ENCODE measurements around the gene MYLK. TPM values are rescaled to one million over a fixed set of nuclear protein-coding genes. Genes with fewer than 3 reads are reported as not detected.

Gene MYLK
- total RNA-seq, 2 experiments from 2014 or later: 0.17 TPM; not detected in 1

DNA sequence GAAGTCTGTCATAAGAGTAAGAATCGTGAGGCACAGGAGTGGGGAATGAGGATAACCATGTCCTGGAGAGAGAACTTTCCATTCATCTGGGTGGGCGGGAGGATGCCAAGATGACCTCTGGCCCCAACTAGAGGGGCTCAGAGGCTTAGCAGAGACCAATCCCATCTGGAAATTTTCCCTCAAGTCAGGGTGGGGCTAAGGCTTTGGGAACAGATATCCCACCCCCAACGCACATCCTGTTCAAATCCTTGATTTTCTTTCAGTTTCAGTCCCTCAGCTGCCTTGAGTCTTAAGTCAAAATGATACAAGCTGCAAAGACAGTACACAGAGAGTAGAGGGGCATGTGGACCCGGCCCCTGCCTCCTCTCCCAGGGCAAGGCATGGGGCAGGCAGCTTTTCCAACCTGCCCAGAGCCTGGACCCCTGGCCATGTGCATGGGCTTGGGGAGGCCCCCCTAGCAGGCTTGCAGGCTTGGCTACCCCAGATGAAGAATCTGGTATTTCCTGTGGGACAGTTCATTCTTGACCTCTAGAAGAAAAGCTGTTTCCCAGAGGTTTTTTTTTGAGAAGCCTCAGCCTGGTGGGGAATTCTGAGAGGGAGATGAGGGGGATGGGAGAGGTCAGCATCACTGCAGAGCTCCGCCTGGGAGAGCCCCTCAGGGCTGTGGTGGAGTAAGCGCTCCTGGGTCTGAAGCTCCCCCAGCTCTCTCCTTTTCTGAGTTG, 189.6 kb downstream of the MYLK start:
- intact Hi-C loops (cut with micrococcal nuclease): no loop called here
- CTCF ChIA-PET: no interaction called here
- no peaks in the 10 kb centered on the region for H3K9me3 Mint-ChIP-seq
- H3K4me3 Mint-ChIP-seq: no peak overlapping the region
- POLR2A ChIA-PET: interaction anchor here (0.6 kb wide), 1 partner anchor 41 kb away, joined by 3 read pairs; no protein-coding TSS in a partner anchor
- DNase-seq: no peak
- H3K27me3 Mint-ChIP-seq: no peaks in the 10 kb centered on the region
- H3K4me1 Mint-ChIP-seq (ENCODE audit: low read depth): no peaks in the 10 kb centered on the region
- H3K36me3 Mint-ChIP-seq: no peaks in the 10 kb centered on the region
- no peak overlapping the region for H3K27ac Mint-ChIP-seq

DNA sequence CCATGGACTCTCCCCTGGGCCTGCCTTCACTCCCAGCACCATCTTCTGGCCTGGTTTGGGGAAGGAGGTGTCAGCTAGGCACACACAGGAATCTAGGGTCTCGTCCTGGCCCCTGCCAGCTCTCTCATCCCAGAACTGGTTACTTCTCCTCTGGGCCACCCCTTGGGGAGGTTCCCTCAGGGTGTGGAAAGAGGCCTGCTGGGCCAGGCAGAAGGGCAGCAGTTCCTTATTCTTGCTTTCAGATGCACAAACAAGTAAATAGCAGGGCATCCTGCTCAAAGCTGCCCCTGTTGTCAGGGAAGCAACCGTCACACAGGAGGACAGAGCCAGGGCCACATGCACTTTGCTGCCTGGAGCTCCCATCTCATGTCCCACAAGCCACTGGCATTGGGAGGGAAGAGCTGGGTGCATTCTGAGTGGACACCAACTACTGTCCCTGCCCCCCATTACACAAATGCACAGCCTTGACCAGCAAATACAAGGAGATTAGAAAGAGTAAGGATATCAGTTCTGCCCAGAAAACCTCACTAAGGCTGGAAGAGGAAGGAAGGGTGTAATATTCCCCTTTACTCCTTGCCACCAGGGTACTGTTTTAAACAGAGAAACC, 190.4 kb downstream of the MYLK start:
- DNase-seq: no peak
- H3K9me3 Mint-ChIP-seq: no peaks in the 10 kb centered on the region
- POLR2A ChIA-PET: no interaction called here
- no peak overlapping the region for H3K4me3 Mint-ChIP-seq
- intact Hi-C loops (cut with micrococcal nuclease): no loop called here
- H3K36me3 Mint-ChIP-seq: no peaks in the 10 kb centered on the region
- H3K27ac Mint-ChIP-seq: no peak overlapping the region
- CTCF ChIA-PET: no interaction called here
- H3K27me3 Mint-ChIP-seq: no peaks in the 10 kb centered on the region
- no peaks in the 10 kb centered on the region for H3K4me1 Mint-ChIP-seq (ENCODE audit: low read depth)

DNA sequence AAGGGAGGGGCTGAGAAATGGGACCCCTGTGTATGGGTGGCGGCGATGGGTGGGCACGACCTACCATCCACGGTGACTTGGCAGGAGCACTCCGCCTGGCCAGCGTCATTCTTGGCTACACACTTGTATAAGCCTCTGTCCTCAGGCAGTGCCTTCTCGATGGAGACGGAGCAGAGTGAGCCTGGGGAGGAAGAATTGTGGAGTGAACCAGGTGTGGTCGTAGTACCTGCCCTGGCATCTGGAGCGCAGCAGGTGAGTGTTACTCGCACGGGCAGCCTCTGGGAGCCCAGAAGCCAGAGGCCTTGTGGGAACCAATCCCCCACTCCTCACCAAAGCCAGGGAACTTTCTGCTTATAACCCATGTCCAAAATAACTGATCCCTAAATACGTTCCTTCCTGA, 191.5 kb downstream of the MYLK start:
- H3K9me3 Mint-ChIP-seq: no peaks in the 10 kb centered on the region
- H3K36me3 Mint-ChIP-seq: no peaks in the 10 kb centered on the region
- POLR2A ChIA-PET: no interaction called here
- no peak overlapping the region for H3K4me3 Mint-ChIP-seq
- no peak overlapping the region for H3K27ac Mint-ChIP-seq
- intact Hi-C loops (cut with micrococcal nuclease): no loop called here
- H3K27me3 Mint-ChIP-seq: no peaks in the 10 kb centered on the region
- H3K4me1 Mint-ChIP-seq (ENCODE audit: low read depth): no peaks in the 10 kb centered on the region
- CTCF ChIA-PET: interaction anchor here (0.6 kb wide), 1 partner anchor 1030 kb away, joined by 3 read pairs; no protein-coding TSS in a partner anchor
- no peak for DNase-seq

DNA sequence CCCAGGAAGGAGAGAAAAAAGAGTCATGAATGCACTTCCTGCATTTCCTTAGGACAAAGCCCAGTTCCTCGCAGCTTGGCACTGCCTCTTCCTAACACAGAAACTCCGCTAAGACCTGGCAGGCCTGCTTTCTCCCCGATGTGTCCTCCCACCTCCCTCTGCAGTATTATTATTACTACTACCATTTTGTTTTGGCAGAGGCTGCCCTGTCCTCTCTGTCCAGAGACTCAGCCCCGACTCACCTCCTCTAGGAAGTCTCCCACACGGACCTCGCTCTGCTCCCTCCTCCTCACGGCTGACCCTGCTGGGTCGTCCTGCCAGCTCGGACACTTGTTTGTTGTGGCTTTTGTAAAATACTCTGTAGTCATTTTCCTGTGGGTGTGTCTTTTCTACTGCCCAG, 192.1 kb downstream of the MYLK start:
- no peak overlapping the region for H3K4me3 Mint-ChIP-seq
- H3K36me3 Mint-ChIP-seq: no peaks in the 10 kb centered on the region
- no peaks in the 10 kb centered on the region for H3K9me3 Mint-ChIP-seq
- no peaks in the 10 kb centered on the region for H3K4me1 Mint-ChIP-seq (ENCODE audit: low read depth)
- no peak for DNase-seq
- intact Hi-C loops (cut with micrococcal nuclease): no loop called here
- H3K27ac Mint-ChIP-seq: no peak overlapping the region
- ChIA-PET POLR2A (no interaction called here), CTCF (interaction anchor here (0.6 to 0.7 kb wide), 2 partner anchors 50 to 1030 kb away, joined by 3 read pairs; no protein-coding TSS in a partner anchor)
- H3K27me3 Mint-ChIP-seq: no peaks in the 10 kb centered on the region

DNA sequence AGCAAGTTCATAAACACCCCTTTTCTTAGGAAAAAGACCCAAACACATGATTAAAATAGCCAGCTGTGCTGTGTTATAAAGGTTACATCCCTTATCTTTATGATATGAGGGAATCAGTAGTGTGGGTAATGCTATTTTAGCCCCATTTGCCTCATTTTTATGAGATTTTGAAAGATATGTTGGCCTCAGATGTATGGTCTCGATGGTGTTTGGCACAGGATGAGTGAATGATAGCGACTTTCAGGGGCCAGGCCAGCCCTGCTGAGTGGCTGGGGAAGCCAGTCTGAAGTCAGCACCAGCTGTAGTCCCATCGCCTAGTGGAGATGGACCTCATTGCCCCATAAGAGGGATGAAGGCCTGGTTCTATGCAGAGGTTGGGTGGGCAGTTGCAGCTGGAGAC, 194.3 kb downstream of the MYLK start:
- intact Hi-C loops (cut with micrococcal nuclease): no loop called here
- Mint-ChIP-seq H3K4me3 (no peak overlapping the region), H3K4me1 (ENCODE audit: low read depth) (no peaks in the 10 kb centered on the region), H3K27me3 (no peaks in the 10 kb centered on the region), H3K9me3 (no peaks in the 10 kb centered on the region), H3K36me3 (no peaks in the 10 kb centered on the region), H3K27ac (no peak overlapping the region)
- no peak for DNase-seq
- ChIA-PET CTCF (no interaction called here), POLR2A (no interaction called here)

DNA sequence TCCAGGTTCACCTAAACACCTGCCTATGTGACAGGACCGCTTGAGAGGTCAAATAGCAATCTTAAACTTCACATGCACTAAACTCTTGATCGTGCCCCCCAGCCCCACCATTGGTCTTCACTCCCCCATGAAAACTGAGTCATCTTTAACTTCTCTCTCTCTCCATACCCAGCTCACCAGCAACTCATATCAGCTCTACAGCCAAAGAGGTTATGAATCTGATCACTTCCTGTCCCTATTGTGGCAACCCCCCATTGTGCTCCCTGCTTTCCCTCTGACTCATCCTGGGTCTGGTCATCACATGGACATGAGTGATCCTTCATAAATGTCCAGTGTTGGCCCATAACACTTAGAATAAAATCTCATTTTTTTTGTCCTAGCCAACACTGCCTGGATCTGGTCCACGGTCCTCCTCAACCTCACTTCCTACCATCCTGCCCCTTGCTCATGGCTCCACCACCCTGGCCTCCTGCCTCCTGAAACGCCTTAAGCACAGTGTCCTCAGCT, 195.8 kb downstream of the MYLK start:
- intact Hi-C loops (cut with micrococcal nuclease): no loop called here
- H3K27me3 Mint-ChIP-seq: no peaks in the 10 kb centered on the region
- H3K27ac Mint-ChIP-seq: no peak overlapping the region
- POLR2A ChIA-PET: no interaction called here
- no peaks in the 10 kb centered on the region for H3K9me3 Mint-ChIP-seq
- no peaks in the 10 kb centered on the region for H3K36me3 Mint-ChIP-seq
- no peak for DNase-seq
- no peaks in the 10 kb centered on the region for H3K4me1 Mint-ChIP-seq (ENCODE audit: low read depth)
- CTCF ChIA-PET: no interaction called here
- no peak overlapping the region for H3K4me3 Mint-ChIP-seq

DNA sequence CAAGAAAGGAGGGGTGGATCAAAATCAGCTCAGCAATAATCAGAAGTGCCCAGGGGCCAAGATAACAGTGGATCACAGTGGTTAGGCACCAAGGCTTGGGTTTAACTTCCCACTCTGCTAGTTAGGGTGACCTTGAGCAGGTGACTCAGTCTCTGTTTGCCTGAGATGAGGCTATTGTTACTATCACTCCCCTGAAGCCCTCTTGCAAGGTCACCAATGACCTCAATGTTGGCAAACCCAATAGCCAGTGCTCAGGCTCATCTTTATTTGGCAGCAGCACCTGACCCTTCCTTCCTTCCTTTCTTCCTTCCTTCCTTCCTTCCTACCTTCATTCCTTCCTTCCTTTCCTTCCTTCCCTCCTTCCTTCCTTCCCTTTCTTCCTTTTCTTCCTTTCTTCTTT, 196.8 kb downstream of the MYLK start:
- no peaks in the 10 kb centered on the region for H3K9me3 Mint-ChIP-seq
- POLR2A ChIA-PET: no interaction called here
- no peaks in the 10 kb centered on the region for H3K27me3 Mint-ChIP-seq
- intact Hi-C loops (cut with micrococcal nuclease): no loop called here
- CTCF ChIA-PET: no interaction called here
- no peaks in the 10 kb centered on the region for H3K4me1 Mint-ChIP-seq (ENCODE audit: low read depth)
- DNase-seq: no peak
- no peaks in the 10 kb centered on the region for H3K36me3 Mint-ChIP-seq
- H3K4me3 Mint-ChIP-seq: no peak overlapping the region
- H3K27ac Mint-ChIP-seq: no peak overlapping the region

DNA sequence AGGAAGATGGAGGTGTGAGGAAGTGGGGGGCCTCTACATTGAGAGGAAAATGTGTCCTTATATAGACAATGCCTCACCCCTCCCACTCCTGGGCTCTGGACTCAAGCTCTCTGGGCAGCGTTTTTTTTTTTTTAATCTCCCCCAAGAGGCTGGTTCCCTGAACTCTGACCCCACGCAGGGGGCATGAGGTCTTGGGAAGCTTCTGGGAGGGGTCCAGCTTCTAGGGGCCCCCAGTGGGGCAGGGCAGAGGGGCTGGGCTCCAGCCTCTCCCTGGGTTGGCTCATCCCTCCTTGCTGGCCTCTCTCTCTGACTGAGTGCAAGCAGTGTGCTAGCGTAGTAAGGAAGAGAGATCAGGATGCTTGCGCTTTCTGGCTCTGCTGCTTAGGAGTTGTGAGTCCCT, 197.9 kb downstream of the MYLK start:
- Mint-ChIP-seq H3K4me3 (no peak overlapping the region), H3K36me3 (no peaks in the 10 kb centered on the region), H3K27me3 (no peaks in the 10 kb centered on the region), H3K27ac (no peak overlapping the region), H3K9me3 (no peaks in the 10 kb centered on the region), H3K4me1 (ENCODE audit: low read depth) (no peaks in the 10 kb centered on the region)
- intact Hi-C loops (cut with micrococcal nuclease): no loop called here
- no peak for DNase-seq
- CTCF ChIA-PET: no interaction called here
- POLR2A ChIA-PET: no interaction called here

DNA sequence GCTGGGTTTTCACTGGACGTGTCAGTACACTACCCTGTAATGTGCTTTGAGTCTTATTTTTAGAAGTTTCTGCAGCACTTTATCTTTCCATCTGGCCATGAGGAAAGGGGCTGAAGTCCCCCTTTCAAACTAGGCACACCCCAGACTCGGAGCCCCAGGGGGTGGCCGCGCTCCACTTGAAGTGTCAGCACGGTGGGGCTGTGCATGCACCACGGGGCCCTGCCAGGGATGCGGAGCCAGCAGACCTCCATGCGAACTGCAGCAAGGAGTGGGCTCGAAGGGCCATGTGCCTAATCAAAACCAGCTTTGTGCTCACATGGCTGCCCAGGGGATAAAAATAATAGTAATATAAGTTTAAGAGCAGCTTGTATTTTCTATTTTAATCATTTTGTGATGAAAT, 198.4 kb downstream of the MYLK start:
- H3K4me3 Mint-ChIP-seq: no peak overlapping the region
- ChIA-PET POLR2A (no interaction called here), CTCF (no interaction called here)
- no peaks in the 10 kb centered on the region for H3K27me3 Mint-ChIP-seq
- no peaks in the 10 kb centered on the region for H3K4me1 Mint-ChIP-seq (ENCODE audit: low read depth)
- intact Hi-C loops (cut with micrococcal nuclease): no loop called here
- no peak for DNase-seq
- no peaks in the 10 kb centered on the region for H3K9me3 Mint-ChIP-seq
- H3K27ac Mint-ChIP-seq: no peak overlapping the region
- no peaks in the 10 kb centered on the region for H3K36me3 Mint-ChIP-seq

DNA sequence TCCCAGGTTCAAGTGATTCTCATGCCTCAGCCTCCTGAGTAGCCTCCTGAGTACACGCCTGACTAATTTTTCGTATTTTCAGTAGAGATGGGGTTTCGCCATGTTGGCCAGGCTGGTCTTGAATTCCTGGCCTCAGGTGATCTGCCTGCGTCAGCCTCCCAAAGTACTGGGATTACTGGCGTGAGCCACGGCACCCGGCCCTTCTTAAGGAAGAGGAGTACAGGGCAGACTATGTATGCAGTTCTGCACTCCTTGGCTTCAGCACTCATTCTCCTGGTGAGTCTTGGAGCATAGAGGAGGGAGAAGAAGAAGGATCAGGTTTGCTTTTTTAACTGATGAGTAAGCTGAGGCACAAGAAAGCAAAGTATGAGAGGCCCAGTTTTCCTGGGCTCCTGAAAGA, 199.5 kb downstream of the MYLK start:
- CTCF ChIA-PET: interaction anchor here (1.3 kb wide), 1 partner anchor 43 kb away, joined by 3 read pairs; no protein-coding TSS in a partner anchor
- H3K4me1 Mint-ChIP-seq (ENCODE audit: low read depth): no peaks in the 10 kb centered on the region
- POLR2A ChIA-PET: no interaction called here
- peaks cover 2% of the 10 kb centered on the region for H3K27me3 Mint-ChIP-seq
- intact Hi-C loops (cut with micrococcal nuclease): no loop called here
- no peak overlapping the region for H3K27ac Mint-ChIP-seq
- H3K9me3 Mint-ChIP-seq: no peaks in the 10 kb centered on the region
- H3K36me3 Mint-ChIP-seq: no peaks in the 10 kb centered on the region
- H3K4me3 Mint-ChIP-seq: no peak overlapping the region
- no peak for DNase-seq

DNA sequence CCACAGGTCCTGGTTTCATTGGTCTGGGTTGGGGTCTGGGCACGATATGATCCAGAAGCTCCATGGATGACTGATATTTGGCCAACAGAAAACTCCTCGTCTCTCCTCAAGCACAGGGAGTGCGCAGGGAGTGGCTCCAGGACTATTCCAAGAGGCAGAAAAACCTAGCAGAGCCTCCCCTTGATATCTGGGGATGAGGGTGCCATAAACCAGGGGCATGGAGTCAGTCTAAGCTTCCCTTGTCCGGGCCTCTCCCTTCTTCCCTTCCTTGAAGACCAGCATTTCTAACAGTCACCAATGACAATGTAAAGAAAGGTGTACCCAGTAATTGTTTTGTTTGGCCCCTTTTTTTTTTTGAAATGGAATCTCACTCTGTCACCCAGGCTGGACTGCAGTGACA, 199.9 kb downstream of the MYLK start:
- H3K27me3 Mint-ChIP-seq: peaks cover 2% of the 10 kb centered on the region
- POLR2A ChIA-PET: no interaction called here
- H3K9me3 Mint-ChIP-seq: no peaks in the 10 kb centered on the region
- H3K4me3 Mint-ChIP-seq: no peak overlapping the region
- DNase-seq: no peak
- no peaks in the 10 kb centered on the region for H3K36me3 Mint-ChIP-seq
- no peaks in the 10 kb centered on the region for H3K4me1 Mint-ChIP-seq (ENCODE audit: low read depth)
- CTCF ChIA-PET: interaction anchor here (0.9 to 2.0 kb wide), 3 partner anchors 28 to 42 kb away, joined by 3 to 6 read pairs (median 3); no protein-coding TSS in a partner anchor
- H3K27ac Mint-ChIP-seq: no peak overlapping the region
- intact Hi-C loops (cut with micrococcal nuclease): no loop called here

DNA sequence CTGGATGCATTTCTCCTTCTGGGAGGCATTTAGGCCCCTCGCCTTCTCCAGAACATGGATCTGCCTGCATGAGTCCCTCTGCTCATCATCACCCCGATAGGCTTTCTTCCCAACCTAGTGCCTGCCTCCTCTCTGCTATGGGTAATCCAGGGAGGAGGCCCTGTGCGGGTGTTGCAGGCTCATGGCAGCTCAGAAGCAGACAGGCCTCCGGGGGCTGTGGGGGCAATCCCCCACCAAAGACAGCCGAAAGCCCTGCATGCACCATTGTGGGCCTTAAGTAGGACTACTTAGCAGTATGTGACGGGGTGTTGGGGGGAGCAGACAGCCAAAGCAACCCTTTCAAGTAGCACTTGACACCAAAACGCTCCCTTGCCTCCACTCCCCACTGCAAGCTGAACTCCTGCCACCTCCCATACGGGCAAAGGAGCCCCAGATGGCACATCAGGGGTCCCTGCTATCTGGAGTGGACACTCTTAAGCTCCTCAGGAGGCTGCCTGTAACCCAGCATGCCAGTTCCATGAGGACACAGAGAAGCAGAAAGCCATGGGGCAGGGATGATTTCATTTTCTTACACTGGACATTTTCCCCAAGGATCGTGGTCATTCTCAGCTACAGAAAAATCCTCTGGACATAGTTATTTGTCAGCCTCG, 200.5 kb downstream of the MYLK start:
- Mint-ChIP-seq H3K27me3 (peaks cover 2% of the 10 kb centered on the region), H3K4me3 (no peak overlapping the region), H3K27ac (no peak overlapping the region), H3K4me1 (ENCODE audit: low read depth) (no peaks in the 10 kb centered on the region), H3K36me3 (no peaks in the 10 kb centered on the region), H3K9me3 (no peaks in the 10 kb centered on the region)
- ChIA-PET POLR2A (no interaction called here), CTCF (interaction anchor here (0.9 to 2.0 kb wide), 3 partner anchors 28 to 42 kb away, joined by 3 to 6 read pairs (median 3); no protein-coding TSS in a partner anchor)
- DNase-seq: no peak
- intact Hi-C loops (cut with micrococcal nuclease): no loop called here
